HepG2 (cell line): Measurements from ENCODE around the gene HSD17B2. TPM values are rescaled to one million over a fixed set of nuclear protein-coding genes. Genes with fewer than 3 reads are reported as not detected.

ENCODE experiments used
- ADNP ChIP-seq: sonication (generic); formaldehyde crosslinking; IDR thresholded peaks from 2 replicates; pipeline ENCODE4 v1.4.0; 2020; ENCODE audit warnings: missing genetic modification reagents
- ATF1 ChIP-seq: IDR thresholded peaks from 2 replicates; pipeline ENCODE4 v1.6.1; 2016; ENCODE audit warnings: mild to moderate bottlenecking, control low read depth
- KLF11 ChIP-seq: IDR thresholded peaks from 2 replicates; pipeline ENCODE4 v1.6.1; 2016; ENCODE audit warnings: missing compliant biosample characterization
- KLF9 ChIP-seq: IDR thresholded peaks from 2 replicates; pipeline ENCODE4 v1.6.1; 2016; ENCODE audit warnings: low read depth
- MIER3 ChIP-seq: IDR thresholded peaks from 2 replicates; pipeline ENCODE4 v1.6.1; 2016; ENCODE audit warnings: missing compliant biosample characterization, borderline replicate concordance
- SAFB2 ChIP-seq: sonication (generic); formaldehyde crosslinking; IDR thresholded peaks from 2 replicates; pipeline ENCODE4 v1.5.1; 2020; ENCODE audit warnings: missing genetic modification reagents, low read depth, mild to moderate bottlenecking, borderline replicate concordance
- SALL1 ChIP-seq: sonication (generic); formaldehyde crosslinking; IDR thresholded peaks from 2 replicates; pipeline ENCODE4 v1.8.0; 2022; ENCODE audit warnings: mild to moderate bottlenecking, missing genetic modification reagents
- ZBTB7B ChIP-seq: sonication (generic); formaldehyde crosslinking; IDR thresholded peaks from 2 replicates; pipeline ENCODE4 v1.4.0; 2020; ENCODE audit warnings: missing genetic modification reagents
- ZMAT3 ChIP-seq: sonication (generic); formaldehyde crosslinking; conservative IDR thresholded peaks from 2 replicates; pipeline ENCODE4 v1.7.0; 2021; ENCODE audit warnings: missing genetic modification reagents
- ZNF781 ChIP-seq: sonication (generic); formaldehyde crosslinking; IDR thresholded peaks from 2 replicates; pipeline ENCODE4 v1.5.1; 2020; ENCODE audit warnings: borderline replicate concordance, mild to moderate bottlenecking, missing genetic modification reagents; ENCODE audit errors: not compliant biosample characterization
- ZSCAN29 ChIP-seq: sonication (generic); formaldehyde crosslinking; conservative IDR thresholded peaks from 2 replicates; pipeline ENCODE4 v1.4.0; 2020; ENCODE audit warnings: mild to moderate bottlenecking, missing genetic modification reagents
- polyA plus RNA-seq, 8 experiments: library from polyadenylated mRNA; depleted of rRNA in 3 of 8; stranded (reverse) in 7 of 8; unstranded in 1 of 8; fragments of >200 nt; fragmentation: Illumina TruSeq in 4 of 8; extraction: Trizol in 4 of 8; gene quantifications; 2 replicates each; pipeline versions ENCODE4 v1.2.1 to v1.2.3, GENCODE V29; 2011 to 2016; ENCODE audit warnings: low read depth in 4 of 8, missing spikeins in 1 of 8, mixed read lengths in 1 of 8; ENCODE audit not compliant: insufficient read depth in 1 of 8
- total RNA-seq, 5 experiments: library from RNA; depleted of rRNA; stranded (reverse); fragments of >200 nt; fragmentation: Illumina TruSeq; extraction: Trizol; gene quantifications; 2 replicates each; pipeline ENCODE4 v1.2.3, GENCODE V29; 2016; ENCODE audit warnings: low read depth in 1 of 5
- TF ChIP-seq, protein P1 (sequence below): sonication (generic); formaldehyde crosslinking; IDR thresholded peaks from one replicate; pipeline ENCODE4 v1.5.1; 2020; ENCODE audit warnings: mild to moderate bottlenecking, missing genetic modification reagents; ENCODE audit errors: not compliant biosample characterization
- TF ChIP-seq, protein P2 (sequence below): sonication (generic); formaldehyde crosslinking; IDR thresholded peaks from 2 replicates; pipeline ENCODE4 v1.8.1; 2022; ENCODE audit warnings: mild to moderate bottlenecking, missing genetic modification reagents
- TF ChIP-seq, protein P3 (sequence below): sonication (generic); formaldehyde crosslinking; IDR thresholded peaks from 2 replicates; pipeline ENCODE4 v1.5.0; 2020; ENCODE audit warnings: mild to moderate bottlenecking, missing genetic modification reagents
- TF ChIP-seq, protein P4 (sequence below): sonication (generic); formaldehyde crosslinking; IDR thresholded peaks from 2 replicates; pipeline ENCODE4 v1.5.1; 2020; ENCODE audit warnings: mild to moderate bottlenecking, missing genetic modification reagents

HSD17B2 gene
- total and polyA plus RNA-seq, 2 of the 13 experiments (the other 11 are each of a cell fraction or from before 2014, with no cell fraction given): 26.3 to 69.3 TPM

DNA sequence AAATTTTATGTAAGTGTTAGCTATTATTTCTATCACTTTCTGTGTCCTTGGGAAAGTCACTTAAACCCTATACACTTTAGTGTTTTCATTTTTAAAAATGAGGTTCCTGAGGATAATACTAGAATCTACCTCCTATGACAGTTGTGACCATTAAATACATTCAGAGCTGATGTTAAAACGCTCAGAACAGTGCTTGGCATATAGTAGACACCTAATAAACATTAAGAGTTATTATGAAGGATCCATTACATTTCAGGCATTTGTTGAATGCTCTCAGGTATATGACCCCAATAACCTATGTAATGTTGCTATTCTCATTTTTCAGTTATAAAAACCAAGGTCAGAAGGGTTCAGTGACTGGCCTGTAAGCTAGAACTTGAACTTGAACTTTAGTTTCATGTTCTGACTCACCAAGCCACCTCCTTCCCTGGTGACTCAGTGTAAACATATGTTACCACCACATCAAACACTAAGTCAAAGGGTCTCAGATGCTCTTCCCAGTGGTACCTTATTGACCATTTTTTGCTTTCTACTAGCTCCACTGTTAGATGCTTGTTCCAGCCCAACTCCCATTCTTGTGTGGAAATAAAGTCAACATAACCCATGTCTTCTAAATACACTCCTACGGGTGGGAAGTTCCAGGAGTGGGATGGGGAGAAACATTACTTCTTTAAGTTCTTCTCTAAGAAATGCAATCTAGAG is 47.6 kb downstream of the HSD17B2 start (continued):
- TF ChIP-seq, protein P1, sequence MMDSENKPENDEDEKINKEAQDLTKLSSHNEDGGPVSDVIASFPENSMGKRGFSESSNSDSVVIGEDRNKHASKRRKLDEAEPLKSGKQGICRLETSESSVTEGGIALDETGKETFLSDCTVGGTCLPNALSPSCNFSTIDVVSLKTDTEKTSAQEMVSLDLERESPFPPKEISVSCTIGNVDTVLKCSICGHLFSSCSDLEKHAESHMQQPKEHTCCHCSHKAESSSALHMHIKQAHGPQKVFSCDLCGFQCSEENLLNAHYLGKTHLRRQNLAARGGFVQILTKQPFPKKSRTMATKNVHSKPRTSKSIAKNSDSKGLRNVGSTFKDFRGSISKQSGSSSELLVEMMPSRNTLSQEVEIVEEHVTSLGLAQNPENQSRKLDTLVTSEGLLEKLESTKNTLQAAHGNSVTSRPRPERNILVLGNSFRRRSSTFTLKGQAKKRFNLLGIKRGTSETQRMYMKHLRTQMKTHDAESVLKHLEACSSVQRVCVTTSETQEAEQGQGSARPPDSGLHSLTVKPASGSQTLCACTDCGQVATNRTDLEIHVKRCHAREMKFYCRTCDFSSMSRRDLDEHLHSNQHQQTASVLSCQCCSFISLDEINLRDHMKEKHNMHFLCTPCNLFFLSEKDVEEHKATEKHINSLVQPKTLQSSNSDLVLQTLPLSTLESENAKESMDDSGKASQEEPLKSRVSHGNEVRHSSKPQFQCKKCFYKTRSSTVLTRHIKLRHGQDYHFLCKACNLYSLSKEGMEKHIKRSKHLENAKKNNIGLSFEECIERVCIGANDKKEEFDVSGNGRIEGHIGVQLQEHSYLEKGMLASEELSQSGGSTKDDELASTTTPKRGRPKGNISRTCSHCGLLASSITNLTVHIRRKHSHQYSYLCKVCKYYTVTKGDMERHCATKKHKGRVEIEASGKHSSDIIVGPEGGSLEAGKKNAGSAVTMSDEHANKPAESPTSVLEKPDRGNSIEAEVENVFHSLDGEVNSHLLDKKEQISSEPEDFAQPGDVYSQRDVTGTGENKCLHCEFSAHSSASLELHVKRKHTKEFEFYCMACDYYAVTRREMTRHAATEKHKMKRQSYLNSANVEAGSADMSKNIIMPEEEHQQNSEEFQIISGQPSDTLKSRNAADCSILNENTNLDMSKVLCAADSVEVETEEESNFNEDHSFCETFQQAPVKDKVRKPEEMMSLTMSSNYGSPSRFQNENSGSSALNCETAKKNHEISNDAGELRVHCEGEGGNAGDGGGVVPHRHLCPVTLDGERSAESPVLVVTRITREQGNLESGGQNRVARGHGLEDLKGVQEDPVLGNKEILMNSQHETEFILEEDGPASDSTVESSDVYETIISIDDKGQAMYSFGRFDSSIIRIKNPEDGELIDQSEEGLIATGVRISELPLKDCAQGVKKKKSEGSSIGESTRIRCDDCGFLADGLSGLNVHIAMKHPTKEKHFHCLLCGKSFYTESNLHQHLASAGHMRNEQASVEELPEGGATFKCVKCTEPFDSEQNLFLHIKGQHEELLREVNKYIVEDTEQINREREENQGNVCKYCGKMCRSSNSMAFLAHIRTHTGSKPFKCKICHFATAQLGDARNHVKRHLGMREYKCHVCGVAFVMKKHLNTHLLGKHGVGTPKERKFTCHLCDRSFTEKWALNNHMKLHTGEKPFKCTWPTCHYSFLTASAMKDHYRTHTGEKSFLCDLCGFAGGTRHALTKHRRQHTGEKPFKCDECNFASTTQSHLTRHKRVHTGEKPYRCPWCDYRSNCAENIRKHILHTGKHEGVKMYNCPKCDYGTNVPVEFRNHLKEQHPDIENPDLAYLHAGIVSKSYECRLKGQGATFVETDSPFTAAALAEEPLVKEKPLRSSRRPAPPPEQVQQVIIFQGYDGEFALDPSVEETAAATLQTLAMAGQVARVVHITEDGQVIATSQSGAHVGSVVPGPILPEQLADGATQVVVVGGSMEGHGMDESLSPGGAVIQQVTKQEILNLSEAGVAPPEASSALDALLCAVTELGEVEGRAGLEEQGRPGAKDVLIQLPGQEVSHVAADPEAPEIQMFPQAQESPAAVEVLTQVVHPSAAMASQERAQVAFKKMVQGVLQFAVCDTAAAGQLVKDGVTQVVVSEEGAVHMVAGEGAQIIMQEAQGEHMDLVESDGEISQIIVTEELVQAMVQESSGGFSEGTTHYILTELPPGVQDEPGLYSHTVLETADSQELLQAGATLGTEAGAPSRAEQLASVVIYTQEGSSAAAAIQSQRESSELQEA (CRISPR knock-in tag): no peak
- TF ChIP-seq, protein P2, sequence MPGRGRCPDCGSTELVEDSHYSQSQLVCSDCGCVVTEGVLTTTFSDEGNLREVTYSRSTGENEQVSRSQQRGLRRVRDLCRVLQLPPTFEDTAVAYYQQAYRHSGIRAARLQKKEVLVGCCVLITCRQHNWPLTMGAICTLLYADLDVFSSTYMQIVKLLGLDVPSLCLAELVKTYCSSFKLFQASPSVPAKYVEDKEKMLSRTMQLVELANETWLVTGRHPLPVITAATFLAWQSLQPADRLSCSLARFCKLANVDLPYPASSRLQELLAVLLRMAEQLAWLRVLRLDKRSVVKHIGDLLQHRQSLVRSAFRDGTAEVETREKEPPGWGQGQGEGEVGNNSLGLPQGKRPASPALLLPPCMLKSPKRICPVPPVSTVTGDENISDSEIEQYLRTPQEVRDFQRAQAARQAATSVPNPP (CRISPR knock-in tag): no peak
- TF ChIP-seq ATF1 (CRISPR knock-in tag) (no peak), SAFB2 (no peak; the same call in 1 of the 2 replicates), ZNF781 (no peak), MIER3 (CRISPR knock-in tag) (peak; percentile 98), ZSCAN29 (CRISPR knock-in tag) (no peak), ZMAT3 (CRISPR knock-in tag) (no peak), ADNP (CRISPR knock-in tag) (no peak), SALL1 (CRISPR knock-in tag) (peak; percentile 86; the same call in 1 of the 2 replicates), KLF9 (CRISPR knock-in tag) (0 out of 2 replicates have a peak, but pooled peaks have one; percentile 61), KLF11 (CRISPR knock-in tag) (peak; percentile 66), ZBTB7B (CRISPR knock-in tag) (peak; percentile 94)
- TF ChIP-seq, protein P3, sequence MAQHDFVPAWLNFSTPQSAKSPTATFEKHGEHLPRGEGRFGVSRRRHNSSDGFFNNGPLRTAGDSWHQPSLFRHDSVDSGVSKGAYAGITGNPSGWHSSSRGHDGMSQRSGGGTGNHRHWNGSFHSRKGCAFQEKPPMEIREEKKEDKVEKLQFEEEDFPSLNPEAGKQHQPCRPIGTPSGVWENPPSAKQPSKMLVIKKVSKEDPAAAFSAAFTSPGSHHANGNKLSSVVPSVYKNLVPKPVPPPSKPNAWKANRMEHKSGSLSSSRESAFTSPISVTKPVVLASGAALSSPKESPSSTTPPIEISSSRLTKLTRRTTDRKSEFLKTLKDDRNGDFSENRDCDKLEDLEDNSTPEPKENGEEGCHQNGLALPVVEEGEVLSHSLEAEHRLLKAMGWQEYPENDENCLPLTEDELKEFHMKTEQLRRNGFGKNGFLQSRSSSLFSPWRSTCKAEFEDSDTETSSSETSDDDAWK (CRISPR knock-in tag): no peak
- TF ChIP-seq, protein P4, sequence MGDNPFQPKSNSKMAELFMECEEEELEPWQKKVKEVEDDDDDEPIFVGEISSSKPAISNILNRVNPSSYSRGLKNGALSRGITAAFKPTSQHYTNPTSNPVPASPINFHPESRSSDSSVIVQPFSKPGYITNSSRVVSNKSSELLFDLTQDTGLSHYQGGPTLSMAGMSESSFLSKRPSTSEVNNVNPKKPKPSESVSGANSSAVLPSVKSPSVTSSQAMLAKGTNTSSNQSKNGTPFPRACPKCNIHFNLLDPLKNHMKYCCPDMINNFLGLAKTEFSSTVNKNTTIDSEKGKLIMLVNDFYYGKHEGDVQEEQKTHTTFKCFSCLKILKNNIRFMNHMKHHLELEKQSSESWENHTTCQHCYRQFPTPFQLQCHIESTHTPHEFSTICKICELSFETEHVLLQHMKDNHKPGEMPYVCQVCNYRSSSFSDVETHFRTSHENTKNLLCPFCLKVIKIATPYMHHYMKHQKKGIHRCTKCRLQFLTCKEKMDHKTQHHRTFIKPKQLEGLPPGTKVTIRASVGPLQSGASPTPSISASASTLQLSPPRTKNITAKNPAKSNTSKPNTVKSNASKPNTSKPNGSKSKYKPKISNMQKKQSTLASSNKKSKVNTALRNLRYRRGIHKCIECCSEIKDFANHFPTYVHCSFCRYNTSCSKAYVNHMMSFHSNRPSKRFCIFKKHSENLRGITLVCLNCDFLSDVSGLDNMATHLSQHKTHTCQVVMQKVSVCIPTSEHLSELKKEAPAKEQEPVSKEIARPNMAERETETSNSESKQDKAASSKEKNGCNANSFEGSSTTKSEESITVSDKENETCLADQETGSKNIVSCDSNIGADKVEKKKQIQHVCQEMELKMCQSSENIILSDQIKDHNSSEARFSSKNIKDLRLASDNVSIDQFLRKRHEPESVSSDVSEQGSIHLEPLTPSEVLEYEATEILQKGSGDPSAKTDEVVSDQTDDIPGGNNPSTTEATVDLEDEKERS (CRISPR knock-in tag): no peak
